HG03457 (cell line): ENCODE data around the gene MUC4.
"Not testable (repeated sequence)": the region's sequence is repeated elsewhere in the genome, so short reads cannot be mapped to it uniquely, and the experiment has no call there.

Experiments
- ATAC-seq: cut with Tn5 transposase; IDR thresholded peaks from one replicate; pipeline ENCODE4 v1.9.1; 2021; ENCODE audit warnings: moderate number of reproducible peaks; ENCODE audit not compliant: unreplicated experiment

MUC4 gene

GRCh38 chr3:195748661-195749060 lies 63.1 kb downstream of the MUC4 start:
- no peak for ATAC-seq

DNA sequence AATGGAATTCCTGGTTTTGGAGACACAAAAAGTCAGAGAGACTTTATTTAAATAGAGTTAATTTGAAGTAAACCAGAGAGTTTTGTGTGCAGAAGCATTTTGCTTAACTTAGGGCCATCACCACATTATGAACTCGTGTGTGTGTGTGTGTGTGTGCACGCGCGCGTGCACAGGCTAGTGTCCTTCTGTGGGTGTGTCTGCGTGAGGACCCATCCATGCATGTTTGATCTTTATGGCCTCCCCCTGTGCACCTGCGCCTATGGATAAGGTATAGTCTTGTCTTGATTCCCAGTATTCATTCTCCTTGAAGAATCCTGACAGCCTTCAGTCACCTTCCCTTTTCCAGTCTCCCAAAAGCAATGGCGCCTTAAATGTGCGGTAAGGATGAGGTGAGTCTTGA lies 65.0 kb downstream of the MUC4 start:
- ATAC-seq, result no peak

- no peak for ATAC-seq
Measured at GRCh38 chr3:195746346-195746745, 65.4 kb downstream of the MUC4 start.

DNA sequence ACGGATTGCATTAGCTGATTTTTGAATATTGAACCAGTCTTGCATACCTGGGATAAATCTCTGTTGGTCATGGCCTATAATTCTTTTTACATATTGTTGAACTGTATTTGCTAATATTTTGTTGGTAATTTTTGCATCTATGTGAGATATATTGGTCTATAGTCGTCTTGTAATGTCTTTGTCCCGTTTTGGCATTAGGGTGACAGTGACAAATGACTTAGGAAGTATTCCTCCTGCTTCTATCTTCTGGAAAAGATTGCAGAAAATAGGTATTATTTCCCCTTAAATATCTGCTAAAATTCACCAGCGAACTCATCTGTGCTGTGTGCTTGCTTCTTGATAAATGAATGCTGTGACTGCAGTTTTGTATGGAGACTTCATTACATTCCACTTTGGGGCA lies 67.3 kb downstream of the MUC4 start:
- no peak for ATAC-seq

GRCh38 chr3:195739561-195740111 lies 72.1 kb downstream of the MUC4 start:
- ATAC-seq, result no peak

- ATAC-seq, result no peak
Measured at GRCh38 chr3:195738274-195739044, 73.3 kb downstream of the MUC4 start.

- not testable (repeated sequence) for ATAC-seq
Measured at GRCh38 chr3:195737782-195738181, 73.9 kb downstream of the MUC4 start.

- ATAC-seq, result no peak
Measured at GRCh38 chr3:195736866-195737490, 74.8 kb downstream of the MUC4 start.

GRCh38 chr3:195735036-195735695 lies 76.6 kb downstream of the MUC4 start:
- no peak for ATAC-seq

DNA sequence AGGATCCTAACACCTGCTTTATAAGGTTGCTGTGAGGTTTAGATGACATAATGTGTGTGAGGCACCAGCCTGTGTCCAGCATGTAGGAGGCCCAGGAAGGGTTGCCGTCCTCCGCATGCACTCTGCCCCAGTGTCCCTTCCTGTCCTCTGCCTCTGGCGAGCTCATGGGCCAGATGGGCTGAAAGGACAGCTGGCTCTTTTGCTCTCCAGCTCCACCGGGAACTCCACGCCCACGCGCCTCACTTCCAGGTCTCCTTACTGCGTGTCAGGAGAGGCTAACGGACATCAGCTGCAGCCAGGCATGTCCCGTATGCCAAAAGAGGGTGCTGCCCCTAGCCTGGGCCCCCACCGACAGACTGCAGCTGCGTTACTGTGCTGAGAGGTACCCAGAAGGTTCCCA lies 78.8 kb downstream of the MUC4 start:
- ATAC-seq, result no peak

DNA sequence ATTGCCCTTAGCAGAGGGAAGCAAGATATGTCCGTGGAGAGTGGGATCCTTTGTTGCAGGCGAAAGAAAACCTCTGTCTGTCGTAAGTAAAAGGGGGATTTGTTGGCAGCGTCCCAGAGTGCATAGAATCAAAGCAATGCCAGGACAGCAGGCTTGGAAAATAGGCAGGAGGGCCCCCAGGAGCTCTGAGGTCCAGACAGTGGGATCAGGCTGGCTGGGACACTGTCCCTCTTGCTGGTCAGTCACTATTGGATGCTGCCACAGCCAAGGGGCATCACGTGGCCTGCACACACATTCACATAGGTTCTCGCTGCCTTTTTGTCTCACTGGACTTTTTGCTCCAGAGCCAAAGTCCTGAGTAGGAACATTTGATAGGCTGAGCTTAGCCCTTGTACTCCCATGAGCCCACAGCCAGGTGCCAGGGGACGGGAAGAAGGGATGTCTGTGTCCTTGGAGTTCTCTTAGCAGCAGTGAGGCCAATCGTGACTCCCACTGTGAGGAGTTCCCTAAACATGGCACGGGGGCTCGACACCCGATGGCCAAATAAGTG lies 80.3 kb downstream of the MUC4 start:
- no peak for ATAC-seq

DNA sequence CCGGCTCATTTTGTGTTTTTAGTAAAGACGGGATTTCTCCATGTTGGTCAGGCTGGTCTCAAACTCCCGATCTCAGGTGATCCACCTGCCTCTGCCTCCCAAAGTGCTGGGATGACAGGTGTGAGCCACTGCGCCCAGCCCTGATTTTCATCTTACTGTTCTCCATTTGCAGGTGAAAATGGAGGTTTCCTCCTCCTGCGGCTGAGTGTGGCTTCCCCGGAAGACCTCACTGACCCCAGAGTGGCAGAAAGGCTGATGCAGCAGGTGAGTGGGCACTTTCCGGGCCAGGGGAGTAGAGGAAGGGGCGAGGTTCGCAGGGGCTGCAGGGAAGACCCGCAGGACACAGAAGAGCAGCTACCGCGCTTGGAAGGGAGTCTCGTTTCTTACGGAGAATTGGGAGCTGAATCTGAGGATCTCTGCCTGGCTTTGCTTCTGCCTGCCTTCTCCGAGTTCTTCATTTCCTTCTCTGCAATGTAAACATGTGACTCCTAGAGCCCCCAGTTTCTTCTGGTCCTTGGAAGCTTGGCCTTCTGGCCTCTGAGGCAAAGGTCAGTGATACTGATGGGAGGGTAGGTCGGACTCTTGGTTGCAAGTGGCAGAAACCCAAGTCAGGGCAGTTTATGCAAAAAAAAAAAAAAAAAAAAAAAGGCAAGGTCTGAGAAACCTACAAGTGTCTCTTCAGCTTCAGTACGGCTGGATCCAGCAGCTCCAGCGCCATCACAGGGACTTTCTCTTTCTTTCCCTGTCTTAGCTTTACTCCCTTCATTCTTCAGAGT lies 82.1 kb downstream of the MUC4 start:
- no peak for ATAC-seq

- not testable (repeated sequence) for ATAC-seq
Measured at GRCh38 chr3:195728789-195729188, 82.9 kb downstream of the MUC4 start.

DNA sequence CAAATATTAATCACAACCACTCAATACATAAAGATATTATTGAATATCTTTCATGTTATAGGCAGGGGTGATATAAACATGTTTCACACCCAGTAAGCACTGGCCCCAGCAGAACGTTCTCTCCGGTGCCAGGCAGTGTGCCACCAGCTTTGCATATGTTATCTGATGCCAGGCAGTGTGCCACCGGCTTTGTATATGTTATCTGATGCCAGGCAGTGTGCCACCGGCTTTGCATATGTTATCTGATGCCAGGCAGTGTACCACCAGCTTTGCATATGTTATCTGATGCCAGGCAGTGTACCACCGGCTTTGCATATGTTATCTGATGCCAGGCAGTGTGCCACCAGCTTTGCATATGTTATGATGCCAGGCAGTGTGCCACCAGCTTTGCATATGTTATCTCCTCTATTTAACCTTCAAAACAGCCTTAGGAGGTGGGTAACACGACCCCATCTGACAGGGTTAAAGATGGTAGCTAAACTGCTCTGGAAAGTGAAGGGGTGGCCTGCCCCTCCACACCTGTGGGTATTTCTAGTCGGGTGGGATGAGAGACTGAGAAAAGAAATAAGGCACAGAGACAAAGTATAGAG lies 84.0 kb downstream of the MUC4 start:
- no peak for ATAC-seq

DNA sequence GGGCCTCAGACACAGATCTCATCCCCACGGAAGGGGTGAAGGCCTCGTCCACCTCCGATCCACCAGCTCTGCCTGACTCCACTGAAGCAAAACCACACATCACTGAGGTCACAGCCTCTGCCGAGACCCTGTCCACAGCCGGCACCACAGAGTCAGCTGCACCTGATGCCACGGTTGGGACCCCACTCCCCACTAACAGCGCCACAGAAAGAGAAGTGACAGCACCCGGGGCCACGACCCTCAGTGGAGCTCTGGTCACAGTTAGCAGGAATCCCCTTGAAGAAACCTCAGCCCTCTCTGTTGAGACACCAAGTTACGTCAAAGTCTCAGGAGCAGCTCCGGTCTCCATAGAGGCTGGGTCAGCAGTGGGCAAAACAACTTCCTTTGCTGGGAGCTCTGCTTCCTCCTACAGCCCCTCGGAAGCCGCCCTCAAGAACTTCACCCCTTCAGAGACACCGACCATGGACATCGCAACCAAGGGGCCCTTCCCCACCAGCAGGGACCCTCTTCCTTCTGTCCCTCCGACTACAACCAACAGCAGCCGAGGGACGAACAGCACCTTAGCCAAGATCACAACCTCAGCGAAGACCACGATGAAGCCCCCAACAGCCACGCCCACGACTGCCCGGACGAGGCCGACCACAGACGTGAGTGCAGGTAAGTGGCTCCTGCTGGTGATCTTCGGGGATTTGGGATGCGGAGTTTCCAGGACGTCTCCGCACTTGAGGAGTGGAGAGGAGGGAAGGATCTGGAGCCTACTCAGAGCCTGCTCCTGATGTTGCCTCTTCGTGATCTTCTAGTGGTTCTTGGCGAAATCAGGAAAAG lies 85.6 kb downstream of the MUC4 start:
- ATAC-seq, result not testable (repeated sequence)

- ATAC-seq, result not testable (repeated sequence)
Measured at GRCh38 chr3:195724363-195724762, 87.4 kb downstream of the MUC4 start.

DNA sequence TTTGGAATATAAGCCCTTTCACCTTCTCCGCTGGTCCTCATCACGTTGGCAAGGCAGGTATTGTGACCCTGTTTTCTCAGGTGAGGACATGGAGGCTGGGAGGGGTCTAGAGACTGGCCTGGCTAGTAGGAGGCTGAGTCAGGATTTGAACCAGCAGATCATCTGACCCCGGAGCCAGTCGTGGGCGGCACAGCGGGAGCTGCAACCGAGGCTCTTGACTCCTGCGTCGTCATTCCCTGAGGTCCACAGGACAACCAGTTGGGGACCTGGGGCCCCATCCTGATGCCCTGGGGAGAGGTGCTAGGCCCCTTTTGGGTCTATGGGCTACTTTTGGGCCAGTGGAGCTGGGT lies 88.8 kb downstream of the MUC4 start:
- not testable (repeated sequence) for ATAC-seq

GRCh38 chr3:195722139-195722995 lies 89.4 kb downstream of the MUC4 start:
- not testable (repeated sequence) for ATAC-seq
